GM19239 (cell line): ENCODE measurements around the gene PDE8B.

Experiments used
- DNase-seq: peaks from one replicate; pipeline ENCODE4 v3.0.0; 2011; ENCODE audit warnings: low spot score; ENCODE audit not compliant: insufficient read length
- FAIRE-seq: peaks from 2 replicates; lab custom pipeline; 2011; peaks lifted over from hg19 to GRCh38; lab: Jason Lieb, UNC

PDE8B gene

GRCh38 chr5:77182367-77182766, 28.1 kb upstream of the PDE8B start:
- DNase-seq (no peak), FAIRE-seq (no peak)

- FAIRE-seq (no peak), DNase-seq (no peak)
Measured at GRCh38 chr5:77186652-77187370, 23.7 kb upstream of the PDE8B start.

- no peak for FAIRE-seq
Measured at GRCh38 chr5:77189421-77189820, 21.1 kb upstream of the PDE8B start.

GRCh38 chr5:77192441-77193050, 17.9 kb upstream of the PDE8B start:
- no peak for DNase-seq
- FAIRE-seq, result no peak

More at GRCh38 chr5:77189421-77189820, 21.1 kb upstream of the PDE8B start:
- DNase-seq, result no peak

- FAIRE-seq (no peak), DNase-seq (no peak)
Measured at GRCh38 chr5:77194762-77195161, 15.7 kb upstream of the PDE8B start.

DNA sequence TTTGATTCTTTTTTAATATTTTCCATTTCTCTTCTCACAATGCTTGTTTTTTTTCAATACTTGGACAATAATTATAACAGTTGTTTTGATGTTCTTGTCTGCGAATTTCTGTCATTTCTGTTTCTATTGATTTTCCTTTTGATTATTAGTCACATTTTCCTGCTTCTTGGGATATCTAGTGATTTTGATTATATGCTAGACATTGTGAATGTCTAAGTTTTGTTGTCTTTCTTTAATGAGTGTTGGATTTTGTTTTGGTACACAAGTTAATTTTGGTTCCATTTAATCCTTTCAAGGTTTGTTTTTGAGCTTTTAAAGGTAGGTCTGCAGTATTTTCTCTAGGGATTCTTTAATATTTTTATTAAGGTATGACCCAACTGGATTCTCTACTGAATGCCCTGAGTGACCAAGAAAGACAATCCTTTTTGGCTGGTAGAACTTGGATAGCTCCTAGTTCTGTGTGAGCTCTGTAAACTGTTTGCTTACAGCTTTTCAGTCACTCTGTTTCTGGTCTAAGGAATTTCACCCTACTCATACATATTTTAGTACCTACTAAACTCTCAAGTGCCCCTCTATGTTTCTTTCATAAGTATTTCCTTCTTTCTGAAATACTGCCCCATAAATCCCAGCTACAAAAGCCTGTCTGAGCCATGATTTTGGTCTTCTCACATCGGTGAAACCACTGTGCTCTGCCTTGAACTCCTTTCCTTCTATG, 12.5 kb upstream of the PDE8B start:
- no peak for FAIRE-seq
- no peak for DNase-seq

- FAIRE-seq (no peak), DNase-seq (no peak)
Measured at GRCh38 chr5:77200663-77201062, 9.8 kb upstream of the PDE8B start.

GRCh38 chr5:77202145-77202544, 8.3 kb upstream of the PDE8B start:
- no peak for DNase-seq

DNA sequence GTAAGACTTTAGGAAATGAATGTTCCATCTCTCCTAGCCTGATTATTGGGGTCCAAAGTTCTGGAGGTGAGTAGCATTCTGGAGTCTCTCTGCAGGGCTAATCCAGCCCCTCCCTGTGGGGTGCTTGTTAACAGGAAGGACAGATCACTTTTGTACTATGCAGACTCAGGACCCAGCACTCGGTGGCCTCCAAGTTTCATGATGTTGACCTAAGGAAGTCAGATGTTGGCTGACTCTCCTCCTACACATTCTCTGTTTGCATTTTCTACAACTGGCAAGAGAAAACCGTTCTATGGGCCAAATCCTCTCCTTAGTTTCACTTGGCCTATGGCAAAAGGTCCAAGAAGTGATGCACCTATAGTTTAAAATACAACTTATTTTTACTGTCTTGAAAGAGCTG, 5.5 kb upstream of the PDE8B start:
- FAIRE-seq (no peak), DNase-seq (no peak)

More at GRCh38 chr5:77202145-77202544, 8.3 kb upstream of the PDE8B start:
- FAIRE-seq, result no peak

- no peak for FAIRE-seq
- DNase-seq, result no peak
Measured at GRCh38 chr5:77208507-77209163, 1.8 kb upstream of the PDE8B start.

- FAIRE-seq (no peak), DNase-seq (no peak)
Measured at GRCh38 chr5:77209495-77210090, 887 bp upstream of the PDE8B start.

- no peak for DNase-seq
Measured at GRCh38 chr5:77210964-77211690, 647 bp downstream of the PDE8B start.

GRCh38 chr5:77211691-77212047, 1.2 kb downstream of the PDE8B start:
- FAIRE-seq, result no peak
- DNase-seq, result no peak

More at GRCh38 chr5:77210964-77211690, 647 bp downstream of the PDE8B start:
- no peak for FAIRE-seq

GRCh38 chr5:77213601-77214000, 3.1 kb downstream of the PDE8B start:
- FAIRE-seq (no peak), DNase-seq (no peak)

DNA sequence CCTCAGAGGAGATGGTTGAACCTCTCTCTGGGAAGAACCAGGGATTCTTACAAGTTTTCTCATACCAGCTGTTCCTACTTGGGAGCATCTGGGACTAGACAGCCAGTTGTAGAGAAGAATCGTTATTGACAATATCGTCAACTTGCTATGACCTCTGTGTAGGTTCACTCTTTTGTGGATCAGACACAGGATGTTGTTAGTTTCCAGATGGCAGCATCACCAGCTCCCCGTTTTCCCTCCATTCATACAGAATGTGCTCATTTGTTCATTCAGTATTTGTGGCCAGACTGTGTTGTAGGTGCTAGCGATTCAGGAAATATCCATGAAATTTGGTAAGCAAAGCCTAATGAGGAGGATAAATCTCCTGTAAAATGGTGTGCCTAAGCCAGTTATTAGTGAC, 3.7 kb downstream of the PDE8B start:
- FAIRE-seq, result no peak
- no peak for DNase-seq

DNA sequence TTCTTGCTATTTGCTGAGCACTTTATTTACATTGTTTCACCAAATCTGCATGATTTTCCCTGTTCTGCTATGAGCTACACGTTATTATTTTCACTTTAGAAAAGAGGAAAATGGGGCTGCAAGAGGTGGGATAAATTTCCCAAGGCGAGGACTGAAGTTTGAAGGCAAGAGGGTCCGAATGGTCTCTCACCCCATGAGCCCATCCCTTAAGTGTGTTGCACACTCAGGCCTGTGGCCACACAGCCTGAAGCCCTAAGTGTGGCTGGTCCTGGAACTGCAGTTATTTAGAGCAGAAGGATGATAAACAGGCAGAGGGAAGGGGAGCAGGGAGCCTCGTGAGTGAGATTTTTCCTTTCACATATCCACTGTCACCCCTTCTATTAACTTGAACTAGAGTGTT, 7.8 kb downstream of the PDE8B start:
- no peak for DNase-seq
- no peak for FAIRE-seq

GRCh38 chr5:77221115-77221514, 10.6 kb downstream of the PDE8B start:
- DNase-seq (no peak), FAIRE-seq (no peak)

DNA sequence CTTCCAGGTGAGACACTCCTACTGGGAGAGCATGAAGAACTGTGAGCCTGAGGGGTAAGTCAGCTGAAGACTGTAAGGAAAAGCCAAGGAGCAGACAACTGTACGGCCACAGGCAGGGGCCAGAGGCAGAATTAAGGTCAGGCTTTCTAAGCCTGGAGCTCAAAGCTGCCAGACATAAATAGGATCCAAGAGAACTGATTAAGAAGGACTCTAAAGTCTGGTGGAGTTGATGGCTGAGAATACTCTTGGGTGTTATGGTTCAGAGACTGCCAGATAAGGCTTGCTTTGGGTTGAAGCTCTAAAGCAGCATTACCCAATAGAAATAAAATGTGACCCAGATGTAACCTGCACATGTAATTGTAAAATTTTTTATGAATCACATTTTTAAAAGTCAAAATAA, 12.2 kb downstream of the PDE8B start:
- FAIRE-seq (no peak), DNase-seq (no peak)

GRCh38 chr5:77223653-77224052, 13.2 kb downstream of the PDE8B start:
- DNase-seq (no peak), FAIRE-seq (no peak)
